Stimulated activated CD8-positive, alpha-beta memory T cell treated with anti-CD3 and anti-CD28 coated beads, Interleukin-7, amount 100 ng/mL, for 1 hour (primary cell): Measurements from ENCODE around the gene TRIM15.
"Not testable (repeated sequence)": the region's sequence is repeated elsewhere in the genome, so short reads cannot be mapped to it uniquely, and the experiment has no call there.

Experiments used
- DNase-seq, 2 donors: peaks; one replicate each; pipeline ENCODE4 v3.0.0-alpha.2; 2020; ENCODE audit warnings: low read depth in 2 of 2

The TRIM15 gene

GRCh38 chr6:30198166-30199084 is 35.1 kb downstream of the TRIM15 start:
- DNase-seq: no peak

DNA sequence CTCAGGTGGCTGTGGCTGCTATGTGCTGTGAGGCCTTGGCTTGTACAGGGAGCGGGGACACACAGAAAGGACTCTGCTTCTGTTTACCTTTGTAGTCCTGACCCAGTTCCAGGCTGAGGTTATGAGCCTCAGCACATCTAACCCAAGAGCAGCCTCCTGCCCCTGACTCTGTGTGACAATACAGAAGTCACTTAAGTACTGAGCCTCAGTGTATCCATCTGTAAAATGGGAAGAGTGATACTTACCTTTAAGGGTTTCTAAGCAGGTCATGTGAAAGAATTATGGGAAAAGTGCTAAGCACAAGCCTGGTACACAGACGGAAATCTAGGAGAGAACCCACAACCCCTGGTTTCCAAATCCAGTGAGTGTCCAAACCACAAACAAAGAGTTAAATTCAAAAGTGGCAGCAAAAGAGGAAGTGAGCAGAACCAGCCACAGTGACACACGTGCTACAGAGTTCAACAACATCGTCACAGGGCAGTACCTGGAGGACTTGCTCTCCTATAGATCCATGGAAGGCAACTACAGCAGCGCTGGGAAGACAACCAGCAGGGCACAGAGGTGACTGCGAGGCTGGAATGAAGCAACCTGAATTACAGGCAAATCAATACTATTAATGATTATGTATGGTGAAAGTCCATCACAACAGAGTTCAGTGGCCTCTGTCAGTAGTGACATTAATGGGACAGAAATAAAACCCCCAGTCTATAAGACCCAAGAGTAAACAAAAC is 37.4 kb downstream of the TRIM15 start:
- DNase-seq: no peak

DNA sequence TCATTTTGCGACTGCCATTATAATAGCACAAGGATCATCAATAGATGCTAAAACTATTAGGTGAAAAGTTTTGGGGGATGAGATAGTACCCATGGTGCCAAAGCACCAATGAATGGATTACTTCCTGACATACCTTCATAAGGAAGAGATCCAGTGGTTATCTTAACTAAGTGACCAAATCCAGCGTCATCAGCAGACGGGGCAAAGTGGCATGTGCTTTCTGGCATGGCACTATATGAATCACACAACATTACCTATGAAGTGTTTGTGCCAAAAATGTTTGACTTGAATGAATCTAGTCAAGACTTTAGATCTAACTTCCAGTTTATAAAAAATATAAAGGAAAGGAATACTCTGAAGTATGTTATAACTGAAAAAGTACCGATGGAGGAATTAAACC is 39.0 kb downstream of the TRIM15 start:
- no peak for DNase-seq

GRCh38 chr6:30204116-30204515 is 40.8 kb downstream of the TRIM15 start:
- no peak for DNase-seq

GRCh38 chr6:30206152-30206551 is 42.8 kb downstream of the TRIM15 start:
- no peak for DNase-seq

- DNase-seq: no peak
Measured at GRCh38 chr6:30206799-30207618, 43.7 kb downstream of the TRIM15 start.

GRCh38 chr6:30207619-30208295 is 44.4 kb downstream of the TRIM15 start:
- no peak for DNase-seq

DNA sequence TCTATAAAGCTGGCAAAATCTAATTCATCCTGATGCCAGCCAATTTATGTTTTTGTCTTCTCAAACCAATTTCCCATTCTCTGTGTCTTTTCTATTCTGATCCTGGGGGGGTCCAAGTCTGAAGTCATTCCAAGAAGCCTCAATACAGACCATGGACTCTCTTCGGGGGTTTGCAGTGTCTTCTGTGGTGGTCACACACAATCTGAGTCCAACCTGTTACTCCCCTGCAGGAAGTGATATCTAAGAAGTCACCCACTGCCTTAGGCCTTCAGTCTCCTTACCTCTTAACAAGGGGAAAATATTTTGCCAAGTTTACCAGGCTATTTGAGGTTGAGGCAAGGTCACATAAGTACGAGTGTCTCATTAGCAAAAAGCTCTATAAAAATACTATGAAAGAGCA is 48.0 kb downstream of the TRIM15 start:
- no peak for DNase-seq

- no peak for DNase-seq
Measured at GRCh38 chr6:30211899-30212298, 48.6 kb downstream of the TRIM15 start.

DNA sequence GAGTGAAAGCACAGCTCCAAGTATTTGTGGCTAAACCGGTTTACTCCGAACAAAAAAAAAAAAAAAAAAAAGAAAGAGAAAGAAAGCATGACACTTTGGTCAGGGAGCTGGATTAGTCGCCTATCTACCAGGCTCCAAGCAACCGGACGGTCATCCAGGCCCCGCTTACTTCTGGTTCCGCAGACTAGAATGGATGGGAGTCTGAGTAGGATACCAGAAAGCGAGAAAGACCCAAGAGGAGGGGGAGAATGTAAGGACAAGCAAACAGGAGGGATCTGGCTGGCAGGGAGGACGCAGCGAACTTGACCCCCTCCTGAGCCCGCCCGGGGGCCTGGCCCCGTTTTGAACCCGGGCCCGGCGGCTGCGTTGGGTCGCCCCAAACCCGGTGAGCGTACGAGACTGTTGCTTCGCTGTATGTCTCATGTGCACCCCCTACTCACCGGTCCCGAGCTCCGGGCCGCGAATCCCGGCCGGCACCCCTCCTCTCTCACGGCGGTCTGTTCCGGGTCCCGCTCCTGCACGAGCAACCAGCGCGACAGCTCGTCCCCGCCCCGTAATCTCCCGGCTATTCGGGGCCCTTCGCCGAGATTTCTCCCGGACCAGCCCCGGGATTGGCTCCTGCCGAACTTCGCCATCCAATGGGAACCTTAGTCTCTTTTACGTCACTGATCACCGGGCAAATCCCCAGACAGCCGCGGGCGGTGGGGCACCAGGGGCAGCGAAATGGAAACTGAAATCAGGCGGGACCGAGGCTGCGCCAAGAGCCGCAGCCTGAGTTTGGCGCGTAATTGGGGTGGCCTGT is 49.7 kb downstream of the TRIM15 start, which contains the start of gene TRIM26:
TRIM26 (minus strand) TSS at position 542 of the 802 bp plus-strand sequence. CDS start 14,303 bp downstream, outside the sequence.
- peak; percentile 89 to 91 for DNase-seq

- no peak for DNase-seq
Measured at GRCh38 chr6:30213667-30213956, 50.3 kb downstream of the TRIM15 start.

DNA sequence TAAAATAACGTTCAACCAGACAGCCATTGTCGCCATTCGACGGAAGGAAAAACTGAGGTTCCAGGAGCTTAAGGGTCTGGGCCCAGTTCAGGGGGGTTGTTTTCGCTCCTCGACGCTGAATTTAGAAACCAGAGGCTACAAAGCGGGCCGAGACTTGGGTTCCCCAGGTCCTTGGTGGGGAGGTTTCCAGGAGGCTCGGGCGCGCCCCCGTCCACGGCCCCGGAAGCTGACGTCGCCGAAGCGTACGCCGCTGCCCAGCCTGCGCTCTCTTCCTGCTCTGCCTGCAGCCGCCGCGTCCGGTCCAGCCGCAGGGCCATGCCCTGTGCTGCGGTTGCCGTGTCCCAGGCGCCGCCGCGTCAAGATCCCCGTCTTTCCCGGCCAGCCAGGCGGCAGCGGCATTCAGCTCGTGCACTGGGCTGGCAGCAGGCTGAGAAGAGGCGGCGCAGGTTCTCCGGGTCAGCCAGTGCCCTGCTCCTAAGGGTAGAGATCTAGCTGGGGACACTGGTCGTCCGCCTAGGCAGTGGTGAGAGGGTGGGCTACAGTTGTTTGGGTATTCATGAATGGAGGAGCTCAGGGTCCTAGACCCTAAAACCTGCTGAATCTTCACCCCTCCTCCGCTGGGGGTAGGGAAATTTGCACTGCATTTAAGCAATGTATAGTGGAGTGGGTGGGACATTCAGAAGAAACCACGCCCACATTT is 50.8 kb downstream of the TRIM15 start:
- DNase-seq: peak; percentile 44 to 53

DNA sequence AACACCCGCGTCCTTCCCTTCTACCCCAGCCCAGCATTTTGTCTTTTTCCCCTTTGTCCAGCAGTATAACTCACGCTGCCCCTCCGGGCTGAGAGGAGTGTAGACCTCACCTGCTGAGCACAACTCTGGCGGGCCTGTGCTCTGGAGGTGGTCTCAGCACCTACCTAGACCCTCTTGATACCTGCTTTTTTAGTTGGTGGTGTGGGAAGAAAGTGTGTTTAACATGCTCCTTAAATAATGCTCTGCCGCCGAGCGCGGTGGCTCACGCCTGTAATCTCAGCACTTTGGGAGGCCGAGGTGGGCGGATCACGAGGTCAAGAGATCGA is 51.3 kb downstream of the TRIM15 start:
- DNase-seq: no peak

- no peak for DNase-seq
Measured at GRCh38 chr6:30216096-30216495, 52.8 kb downstream of the TRIM15 start.

GRCh38 chr6:30219244-30219643 is 55.9 kb downstream of the TRIM15 start:
- peak in 1 of 2 donors; percentile 13 for DNase-seq

DNA sequence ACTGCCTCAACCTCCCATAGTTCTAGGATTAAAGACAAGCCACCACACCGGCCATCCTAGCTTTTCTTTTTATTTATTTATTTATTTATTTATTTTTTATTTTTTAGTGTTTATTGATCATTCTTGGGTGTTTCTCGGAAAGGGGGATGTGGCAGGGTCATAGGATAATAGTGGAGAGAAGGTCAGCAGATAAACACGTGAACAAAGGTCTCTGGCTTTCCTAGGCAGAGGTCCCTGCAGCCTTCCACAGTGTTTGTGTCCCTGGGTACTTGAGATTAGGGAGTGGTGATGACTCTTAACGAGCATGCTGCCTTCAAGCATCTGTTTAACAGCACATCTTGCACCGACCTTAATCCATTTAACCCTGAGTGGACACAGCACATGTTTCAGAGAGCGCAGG is 58.0 kb downstream of the TRIM15 start:
- not testable (repeated sequence) for DNase-seq

- DNase-seq: not testable (repeated sequence)
Measured at GRCh38 chr6:30221956-30222355, 58.6 kb downstream of the TRIM15 start.
